ENCODE measurements around the gene IGLL5. TPM values are rescaled to one million over a fixed set of nuclear protein-coding genes. Genes with fewer than 3 reads are reported as not detected.
"Not testable (repeated sequence)": the region's sequence is repeated elsewhere in the genome, so short reads cannot be mapped to it uniquely, and the experiment has no call there.

Gene IGLL5
- total RNA-seq, 4 donors from 2014 or later: 1.1 to 35.5 (median 6.0) TPM; not detected in 1

DNA sequence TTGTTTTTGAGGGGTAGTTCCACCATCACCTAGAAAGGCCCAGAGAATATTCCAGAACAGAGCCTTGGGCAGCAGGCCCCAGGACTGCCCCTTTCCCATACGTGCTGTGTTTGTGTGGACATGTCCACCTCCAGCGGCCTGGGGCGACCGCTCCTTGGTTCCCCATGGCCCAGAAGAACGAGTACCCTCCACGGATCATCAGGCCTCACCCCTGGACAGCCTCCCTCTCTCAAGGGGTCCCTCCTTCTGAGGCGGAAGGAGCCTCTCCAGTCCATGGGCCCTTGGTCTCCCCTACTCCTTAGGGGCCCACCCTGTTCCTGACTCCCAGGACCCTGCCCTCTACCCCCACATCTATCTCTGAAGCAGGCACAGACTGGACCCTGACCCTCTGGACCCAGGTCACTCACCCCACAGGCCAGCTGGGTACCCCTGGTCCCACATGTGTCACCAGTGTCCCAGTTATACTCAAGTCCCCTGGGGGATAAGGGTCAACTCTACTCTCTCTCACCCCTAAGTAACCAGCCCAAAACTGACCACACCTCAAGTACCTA is 32.6 kb downstream of the IGLL5 start:
- Histone ChIP-seq H3K36me3 (no peaks in the 10 kb centered on the region), H3K4me1 (no peaks in the 10 kb centered on the region), H3K9me3 (no peaks in the 10 kb centered on the region), H3K27ac (no peak overlapping the region), H3K27me3 (no peaks in the 10 kb centered on the region), H3K4me3 (no peak overlapping the region)
- no peak for DNase-seq
- TF ChIP-seq, protein P1, sequence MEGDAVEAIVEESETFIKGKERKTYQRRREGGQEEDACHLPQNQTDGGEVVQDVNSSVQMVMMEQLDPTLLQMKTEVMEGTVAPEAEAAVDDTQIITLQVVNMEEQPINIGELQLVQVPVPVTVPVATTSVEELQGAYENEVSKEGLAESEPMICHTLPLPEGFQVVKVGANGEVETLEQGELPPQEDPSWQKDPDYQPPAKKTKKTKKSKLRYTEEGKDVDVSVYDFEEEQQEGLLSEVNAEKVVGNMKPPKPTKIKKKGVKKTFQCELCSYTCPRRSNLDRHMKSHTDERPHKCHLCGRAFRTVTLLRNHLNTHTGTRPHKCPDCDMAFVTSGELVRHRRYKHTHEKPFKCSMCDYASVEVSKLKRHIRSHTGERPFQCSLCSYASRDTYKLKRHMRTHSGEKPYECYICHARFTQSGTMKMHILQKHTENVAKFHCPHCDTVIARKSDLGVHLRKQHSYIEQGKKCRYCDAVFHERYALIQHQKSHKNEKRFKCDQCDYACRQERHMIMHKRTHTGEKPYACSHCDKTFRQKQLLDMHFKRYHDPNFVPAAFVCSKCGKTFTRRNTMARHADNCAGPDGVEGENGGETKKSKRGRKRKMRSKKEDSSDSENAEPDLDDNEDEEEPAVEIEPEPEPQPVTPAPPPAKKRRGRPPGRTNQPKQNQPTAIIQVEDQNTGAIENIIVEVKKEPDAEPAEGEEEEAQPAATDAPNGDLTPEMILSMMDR (IDR thresholded peaks at IDR 0.05): no peak
- no peak for TF ChIP-seq POLR2A (IDR thresholded peaks at IDR 0.05)

DNA sequence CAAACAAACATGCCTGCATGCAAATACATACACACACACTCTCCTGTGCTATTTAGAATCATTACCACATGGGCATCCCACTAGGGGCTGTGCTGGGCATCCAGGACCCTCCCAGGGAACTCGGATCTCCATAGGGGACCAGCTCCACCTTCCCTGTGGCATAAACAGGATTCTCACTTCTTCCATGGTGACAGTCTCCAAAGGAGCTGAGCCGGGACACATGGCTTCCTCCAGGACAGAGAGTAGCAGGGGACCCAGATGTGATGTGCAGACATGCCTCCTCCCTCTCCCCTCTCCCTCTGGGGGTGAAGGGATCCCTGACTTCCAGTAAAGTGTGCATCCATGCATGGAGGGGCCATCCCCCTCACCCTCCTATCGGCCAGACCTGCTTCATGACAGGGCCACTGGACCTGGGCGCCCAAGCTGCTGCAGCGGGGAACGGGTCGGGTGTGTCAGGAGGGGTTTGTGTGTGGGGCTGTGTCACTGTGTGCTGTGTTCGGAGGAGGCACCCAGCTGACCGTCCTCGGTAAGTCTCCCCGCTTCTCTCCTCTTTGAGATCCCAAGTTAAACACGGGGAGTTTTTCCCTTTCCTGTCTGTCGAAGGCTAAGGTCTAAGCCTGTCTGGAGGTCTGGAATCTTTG is 33.4 kb downstream of the IGLL5 start:
- Histone ChIP-seq H3K27me3 (no peaks in the 10 kb centered on the region), H3K4me3 (no peak overlapping the region), H3K36me3 (no peaks in the 10 kb centered on the region), H3K9me3 (no peaks in the 10 kb centered on the region), H3K4me1 (no peaks in the 10 kb centered on the region), H3K27ac (no peak overlapping the region)
- DNase-seq: no peak
- TF ChIP-seq, protein P1 (IDR thresholded peaks at IDR 0.05): no peak

DNA sequence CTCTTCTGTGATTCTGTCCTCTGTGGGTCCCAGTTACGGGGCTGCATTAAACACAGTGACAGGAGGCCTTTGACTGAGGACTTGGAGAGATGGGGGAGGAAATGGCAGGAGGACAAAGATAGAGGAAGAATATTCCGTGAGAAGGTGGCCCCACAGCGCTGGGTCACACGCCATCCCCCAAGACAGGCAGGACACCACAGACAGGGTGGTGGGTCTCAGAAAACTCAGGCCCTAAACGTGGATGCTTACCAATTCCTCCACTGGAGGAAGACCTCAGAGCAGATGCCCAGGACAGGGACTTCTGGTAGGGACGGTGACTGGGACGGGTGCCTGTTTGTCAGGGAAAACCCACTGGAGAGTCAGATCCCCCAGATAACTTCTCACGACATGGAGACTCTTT is 34.0 kb downstream of the IGLL5 start:
- Histone ChIP-seq H3K4me3 (no peak overlapping the region), H3K36me3 (no peaks in the 10 kb centered on the region), H3K9me3 (no peaks in the 10 kb centered on the region), H3K27ac (no peak overlapping the region), H3K27me3 (no peaks in the 10 kb centered on the region), H3K4me1 (no peaks in the 10 kb centered on the region)
- DNase-seq: no peak
- TF ChIP-seq, protein P1 (IDR thresholded peaks at IDR 0.05): no peak
- no peak for TF ChIP-seq POLR2A (IDR thresholded peaks at IDR 0.05)

DNA sequence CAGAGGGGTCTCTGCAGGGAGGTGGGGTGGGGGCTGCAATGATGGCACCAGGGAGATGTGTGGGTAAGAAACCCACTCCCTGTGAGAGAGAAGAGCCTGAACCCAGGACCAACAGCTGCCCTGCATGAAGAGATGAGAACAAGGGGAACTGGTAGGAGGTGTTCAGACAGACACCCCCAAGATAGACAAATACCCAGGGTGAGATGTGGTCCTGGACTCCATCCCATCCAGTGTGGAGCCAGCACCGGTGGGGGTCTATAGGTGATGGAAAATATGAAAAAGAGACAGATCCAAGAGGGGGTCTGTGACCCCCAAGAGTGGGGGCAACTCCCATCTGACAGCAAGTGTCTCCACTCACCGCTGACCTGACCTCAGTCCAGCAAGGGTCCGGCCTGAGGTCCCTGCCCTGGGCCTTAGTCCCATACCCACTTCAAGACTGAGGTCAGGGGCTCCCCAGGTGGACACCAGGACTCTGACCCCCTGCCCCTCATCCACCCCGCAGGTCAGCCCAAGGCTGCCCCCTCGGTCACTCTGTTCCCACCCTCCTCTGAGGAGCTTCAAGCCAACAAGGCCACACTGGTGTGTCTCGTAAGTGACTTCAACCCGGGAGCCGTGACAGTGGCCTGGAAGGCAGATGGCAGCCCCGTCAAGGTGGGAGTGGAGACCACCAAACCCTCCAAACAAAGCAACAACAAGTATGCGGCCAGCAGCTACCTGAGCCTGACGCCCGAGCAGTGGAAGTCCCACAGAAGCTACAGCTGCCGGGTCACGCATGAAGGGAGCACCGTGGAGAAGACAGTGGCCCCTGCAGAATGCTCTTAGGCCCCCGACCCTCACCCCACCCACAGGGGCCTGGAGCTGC is 34.7 kb downstream of the IGLL5 start:
- not testable (repeated sequence) for H3K4me1 ChIP-seq, H3K4me3 ChIP-seq, DNase-seq, H3K9me3 ChIP-seq, H3K27me3 ChIP-seq, H3K36me3 ChIP-seq, H3K27ac ChIP-seq

- no peak for DNase-seq
- H3K9me3 ChIP-seq: no peaks in the 10 kb centered on the region
- H3K36me3 ChIP-seq: no peaks in the 10 kb centered on the region
- H3K27me3 ChIP-seq: no peaks in the 10 kb centered on the region
- no peaks in the 10 kb centered on the region for H3K4me1 ChIP-seq
- H3K4me3 ChIP-seq: no peak overlapping the region
- H3K27ac ChIP-seq: no peak overlapping the region
- TF ChIP-seq POLR2A (IDR thresholded peaks at IDR 0.05): no peak
- TF ChIP-seq, protein P1 (IDR thresholded peaks at IDR 0.05): no peak
Measured at GRCh38 chr22:22922954-22923319, 35.3 kb downstream of the IGLL5 start.

DNA sequence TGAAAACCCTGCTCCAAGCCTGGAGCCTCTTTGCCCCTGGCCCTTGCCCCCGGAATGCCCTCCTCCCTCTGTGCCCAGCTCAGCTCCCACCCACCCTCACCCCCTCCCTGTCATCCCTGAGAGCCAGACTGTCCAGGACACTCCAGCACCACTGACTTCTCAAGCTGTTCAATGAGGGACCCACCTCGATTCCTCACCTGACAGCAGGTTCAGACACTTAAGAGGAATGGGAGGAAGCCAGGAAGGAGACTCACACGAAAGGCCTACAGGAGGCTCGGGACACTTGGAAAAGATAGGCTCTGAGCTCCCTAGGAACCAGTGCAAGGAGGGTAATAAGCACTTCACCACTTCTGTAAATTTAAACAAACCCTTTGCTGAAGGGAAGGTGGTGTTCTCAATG is 35.8 kb downstream of the IGLL5 start:
- Histone ChIP-seq H3K27me3 (no peaks in the 10 kb centered on the region), H3K27ac (no peak overlapping the region), H3K4me1 (peaks cover 0 to 3% (median under 1%) of the 10 kb centered on the region in 4 donors), H3K9me3 (no peaks in the 10 kb centered on the region), H3K36me3 (no peaks in the 10 kb centered on the region), H3K4me3 (no peak overlapping the region)
- no peak for TF ChIP-seq POLR2A (IDR thresholded peaks at IDR 0.05)
- TF ChIP-seq, protein P1 (IDR thresholded peaks at IDR 0.05): no peak
- no peak for DNase-seq

All from Peyer's patch (tissue), 4 donors.